IMR-90 (cell line): ENCODE results near the gene DUXB.
A peak's percentile ranks its signal among the peaks of the same experiment; 100 is the strongest.

ENCODE experiments used
- BHLHE40 ChIP-seq: fragments of 150-350 bp; IDR thresholded peaks from 2 replicates; pipeline ENCODE4 v1.6.1; 2016; ENCODE audit warnings: mild to moderate bottlenecking, low read depth, low read length
- CEBPB ChIP-seq: IDR thresholded peaks from 2 replicates; pipeline ENCODE4 v1.6.1; 2012; ENCODE audit warnings: low read depth, low read length, improper control_type of control experiment
- MXI1 ChIP-seq: IDR thresholded peaks from 2 replicates; pipeline ENCODE4 v1.6.1; 2012; ENCODE audit warnings: low read depth, mild to moderate bottlenecking, low read length, moderate library complexity, borderline replicate concordance
- POLR2A ChIP-seq: IDR thresholded peaks from 2 replicates; pipeline ENCODE4 v1.6.1; 2012; ENCODE audit warnings: mild to moderate bottlenecking, low read depth, low read length
- RAD21 ChIP-seq: IDR thresholded peaks from 2 replicates; pipeline ENCODE4 v1.6.1; 2012; ENCODE audit warnings: low read length, improper control_type of control experiment
- RCOR1 ChIP-seq: IDR thresholded peaks from 2 replicates; pipeline ENCODE4 v1.6.1; 2012; ENCODE audit warnings: mild to moderate bottlenecking, low read length, improper control_type of control experiment; ENCODE audit not compliant: insufficient replicate concordance
- RFX5 ChIP-seq: IDR thresholded peaks from 2 replicates; pipeline ENCODE4 v1.8.0; 2012; ENCODE audit warnings: low read depth, mild to moderate bottlenecking, low read length, moderate library complexity
- SMC3 ChIP-seq: fragments of 150-350 bp; IDR thresholded peaks from 2 replicates; pipeline ENCODE4 v1.6.1; 2016; ENCODE audit warnings: low read depth, mild to moderate bottlenecking, antibody characterized with exemption, low read length, moderate library complexity
- TF ChIP-seq, protein P1 (sequence below): conservative IDR thresholded peaks from 2 replicates; pipeline ENCODE4 v1.5.1; 2012; ENCODE audit warnings: mild to moderate bottlenecking, low read depth, low read length, improper control_type of control experiment

DNA sequence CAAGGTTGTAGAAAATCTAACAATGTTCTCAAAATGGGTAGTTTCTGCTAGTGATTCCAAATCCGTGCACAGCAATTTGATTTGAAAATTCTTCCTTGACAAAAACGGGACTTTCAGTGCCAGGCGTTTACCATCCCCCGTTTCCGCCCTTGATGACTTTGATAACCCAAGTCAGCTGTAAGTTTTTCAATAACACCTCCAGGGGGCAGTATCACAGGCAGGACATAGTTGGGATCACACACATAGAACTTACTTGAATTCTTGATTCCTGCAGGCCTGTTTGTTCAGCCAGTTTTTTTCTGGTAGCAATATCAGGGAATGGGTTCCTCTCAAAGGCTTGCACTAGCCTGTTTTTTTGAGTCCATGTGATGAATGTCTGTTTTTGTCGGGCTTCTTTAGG lies 5.6 kb downstream of the DUXB start:
- no peak for TF ChIP-seq BHLHE40
- TF ChIP-seq, protein P1, sequence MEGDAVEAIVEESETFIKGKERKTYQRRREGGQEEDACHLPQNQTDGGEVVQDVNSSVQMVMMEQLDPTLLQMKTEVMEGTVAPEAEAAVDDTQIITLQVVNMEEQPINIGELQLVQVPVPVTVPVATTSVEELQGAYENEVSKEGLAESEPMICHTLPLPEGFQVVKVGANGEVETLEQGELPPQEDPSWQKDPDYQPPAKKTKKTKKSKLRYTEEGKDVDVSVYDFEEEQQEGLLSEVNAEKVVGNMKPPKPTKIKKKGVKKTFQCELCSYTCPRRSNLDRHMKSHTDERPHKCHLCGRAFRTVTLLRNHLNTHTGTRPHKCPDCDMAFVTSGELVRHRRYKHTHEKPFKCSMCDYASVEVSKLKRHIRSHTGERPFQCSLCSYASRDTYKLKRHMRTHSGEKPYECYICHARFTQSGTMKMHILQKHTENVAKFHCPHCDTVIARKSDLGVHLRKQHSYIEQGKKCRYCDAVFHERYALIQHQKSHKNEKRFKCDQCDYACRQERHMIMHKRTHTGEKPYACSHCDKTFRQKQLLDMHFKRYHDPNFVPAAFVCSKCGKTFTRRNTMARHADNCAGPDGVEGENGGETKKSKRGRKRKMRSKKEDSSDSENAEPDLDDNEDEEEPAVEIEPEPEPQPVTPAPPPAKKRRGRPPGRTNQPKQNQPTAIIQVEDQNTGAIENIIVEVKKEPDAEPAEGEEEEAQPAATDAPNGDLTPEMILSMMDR = 0 out of 2 replicates have a peak, but pooled peaks have one; percentile 6
- no peak for TF ChIP-seq POLR2A
- no peak for TF ChIP-seq CEBPB
- no peak for TF ChIP-seq MXI1
- no peak for TF ChIP-seq RCOR1
- TF ChIP-seq SMC3 = no peak
- TF ChIP-seq RAD21 = no peak
- TF ChIP-seq RFX5 = no peak
